Measurements from ENCODE around the gene ADGRB3. TPM values are rescaled to one million over a fixed set of nuclear protein-coding genes. Genes with fewer than 3 reads are reported as not detected.

Gene ADGRB3
- polyA plus RNA-seq, 1 experiment = 0.12 TPM

DNA sequence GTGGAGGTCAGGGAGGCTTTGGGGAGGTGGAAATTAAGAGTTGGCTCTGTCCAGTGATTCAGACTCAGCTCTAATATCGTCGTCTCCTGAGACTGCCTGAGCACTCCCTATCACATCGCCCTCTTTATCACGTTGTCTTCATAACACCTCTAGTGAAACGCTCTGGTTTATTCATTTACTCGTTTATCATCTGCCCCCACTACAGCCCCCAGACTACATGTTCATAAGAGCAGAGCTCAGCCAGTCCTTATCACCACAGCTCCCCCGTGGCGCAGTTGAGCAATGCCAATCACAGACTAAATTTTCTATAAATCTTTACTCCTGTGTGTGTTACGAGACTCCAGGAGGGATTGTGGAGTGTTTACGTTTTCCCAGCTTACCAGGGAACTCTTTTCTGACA lies 316.2 kb downstream of the ADGRB3 start:
- CTCF ChIA-PET = no interaction called here

DNA sequence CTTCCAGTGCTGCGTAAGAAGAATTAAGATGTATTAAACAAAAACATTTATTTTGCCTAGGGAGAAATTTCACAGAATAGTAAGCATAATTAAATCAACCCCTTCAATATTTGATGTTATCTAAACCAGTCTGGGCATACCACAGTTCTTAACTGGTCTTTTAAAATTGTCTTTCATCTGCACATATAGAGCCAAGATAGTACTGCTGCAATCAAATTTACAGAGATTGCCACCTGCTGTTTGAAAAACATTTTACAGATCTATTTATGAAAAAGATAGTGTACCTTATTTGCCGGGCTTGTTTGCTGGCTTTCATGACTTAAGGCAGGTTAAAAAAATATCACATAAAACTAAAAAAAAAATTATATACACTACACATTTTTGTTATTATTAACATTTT lies 323.2 kb downstream of the ADGRB3 start:
- ChIA-PET POLR2A (no interaction called here), CTCF (no interaction called here)
- H3K36me3 ChIP-seq (ENCODE audit: control insufficient read depth, insufficient read depth, low read length) = no peaks in the 10 kb centered on the region
- H3K27me3 ChIP-seq (ENCODE audit: control insufficient read depth, insufficient read depth, low read length) = no peaks in the 10 kb centered on the region
- H3K4me3 ChIP-seq (ENCODE audit: low read depth, low read length) = no peak overlapping the region
- no peak for DNase-seq (ENCODE audit: low read depth)
- TF ChIP-seq, protein P1, sequence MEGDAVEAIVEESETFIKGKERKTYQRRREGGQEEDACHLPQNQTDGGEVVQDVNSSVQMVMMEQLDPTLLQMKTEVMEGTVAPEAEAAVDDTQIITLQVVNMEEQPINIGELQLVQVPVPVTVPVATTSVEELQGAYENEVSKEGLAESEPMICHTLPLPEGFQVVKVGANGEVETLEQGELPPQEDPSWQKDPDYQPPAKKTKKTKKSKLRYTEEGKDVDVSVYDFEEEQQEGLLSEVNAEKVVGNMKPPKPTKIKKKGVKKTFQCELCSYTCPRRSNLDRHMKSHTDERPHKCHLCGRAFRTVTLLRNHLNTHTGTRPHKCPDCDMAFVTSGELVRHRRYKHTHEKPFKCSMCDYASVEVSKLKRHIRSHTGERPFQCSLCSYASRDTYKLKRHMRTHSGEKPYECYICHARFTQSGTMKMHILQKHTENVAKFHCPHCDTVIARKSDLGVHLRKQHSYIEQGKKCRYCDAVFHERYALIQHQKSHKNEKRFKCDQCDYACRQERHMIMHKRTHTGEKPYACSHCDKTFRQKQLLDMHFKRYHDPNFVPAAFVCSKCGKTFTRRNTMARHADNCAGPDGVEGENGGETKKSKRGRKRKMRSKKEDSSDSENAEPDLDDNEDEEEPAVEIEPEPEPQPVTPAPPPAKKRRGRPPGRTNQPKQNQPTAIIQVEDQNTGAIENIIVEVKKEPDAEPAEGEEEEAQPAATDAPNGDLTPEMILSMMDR (IDR thresholded peaks at IDR 0.05; ENCODE audit: insufficient read depth, low read depth, low read length) = no peak

More for the DNA sequence above, 316.2 kb downstream of the ADGRB3 start:
- Histone ChIP-seq H3K27me3 (ENCODE audit: control insufficient read depth, insufficient read depth, low read length) (no peaks in the 10 kb centered on the region), H3K36me3 (ENCODE audit: control insufficient read depth, insufficient read depth, low read length) (no peaks in the 10 kb centered on the region), H3K4me3 (ENCODE audit: low read depth, low read length) (no peak overlapping the region)
- DNase-seq (ENCODE audit: low read depth) = no peak
- TF ChIP-seq, protein P1 (IDR thresholded peaks at IDR 0.05; ENCODE audit: insufficient read depth, low read depth, low read length) = no peak
- POLR2A ChIA-PET = no interaction called here

DNA sequence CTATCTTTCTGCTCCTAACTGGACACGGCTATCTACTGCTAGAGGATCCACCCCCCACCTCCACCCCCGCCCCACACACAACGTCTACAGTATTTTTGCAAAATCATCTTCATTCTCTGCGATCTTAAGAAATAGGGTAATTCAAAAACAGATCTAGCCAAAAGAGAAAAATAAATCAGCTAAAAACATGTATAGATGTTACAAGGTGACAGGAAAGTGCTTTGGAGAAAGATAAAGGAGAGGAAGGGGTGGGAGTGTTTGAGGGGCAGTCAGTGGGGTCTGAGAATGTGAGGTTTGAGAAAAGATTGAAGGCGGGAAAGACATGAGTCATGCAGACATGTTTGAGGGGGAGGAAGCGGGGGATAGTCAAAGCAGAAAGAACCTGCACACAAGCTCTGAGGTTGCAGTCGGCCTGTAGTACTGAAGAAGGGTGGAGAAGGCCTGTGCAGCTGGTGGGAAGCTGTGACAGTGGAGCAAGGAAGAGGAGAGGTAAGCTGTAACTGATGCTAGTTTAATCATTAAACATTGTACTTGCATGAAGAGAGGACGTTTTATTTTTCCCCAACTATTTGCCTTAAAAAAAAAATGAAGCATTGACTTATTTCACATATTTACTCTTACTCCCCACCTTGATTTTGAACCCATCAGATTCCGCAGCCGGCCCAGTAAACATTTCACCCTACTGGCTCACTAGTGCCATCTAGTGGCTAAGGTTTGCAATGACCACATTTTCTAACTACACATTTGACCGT lies 332.6 kb downstream of the ADGRB3 start:
- Histone ChIP-seq H3K36me3 (ENCODE audit: control insufficient read depth, insufficient read depth, low read length) (no peaks in the 10 kb centered on the region), H3K27me3 (ENCODE audit: control insufficient read depth, insufficient read depth, low read length) (no peaks in the 10 kb centered on the region), H3K4me3 (ENCODE audit: low read depth, low read length) (no peak overlapping the region)
- ChIA-PET POLR2A (interaction anchor here (0.6 to 0.7 kb wide), 2 partner anchors 147 to 1198 kb away, joined by 4 to 6 read pairs; no protein-coding TSS in a partner anchor), CTCF (interaction anchor here (0.6 to 1.6 kb wide), 7 partner anchors 8 to 130 kb away, joined by 3 to 6 read pairs (median 4); no protein-coding TSS in a partner anchor)
- no peak for DNase-seq (ENCODE audit: low read depth)
- TF ChIP-seq, protein P1 (IDR thresholded peaks at IDR 0.05; ENCODE audit: insufficient read depth, low read depth, low read length) = peak; percentile 91

DNA sequence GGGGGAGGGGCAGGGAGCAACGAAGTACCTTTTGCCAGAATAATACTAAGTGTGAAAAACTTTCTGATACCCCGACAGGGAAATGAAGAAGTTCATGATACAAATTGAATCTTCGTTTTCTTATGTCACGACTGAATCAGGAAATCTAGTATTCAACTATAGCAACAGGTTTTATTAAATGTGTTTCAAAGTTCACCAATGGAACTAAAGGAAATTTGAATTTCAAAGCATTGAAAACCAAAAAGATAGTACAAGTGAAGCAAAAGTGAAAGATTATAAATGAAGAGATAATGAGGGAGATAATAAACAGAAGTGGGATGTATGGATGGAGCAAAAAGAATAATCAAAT lies 333.2 kb downstream of the ADGRB3 start:
- no peaks in the 10 kb centered on the region for H3K36me3 ChIP-seq (ENCODE audit: control insufficient read depth, insufficient read depth, low read length)
- DNase-seq (ENCODE audit: low read depth) = no peak
- CTCF ChIA-PET = interaction anchor here (0.6 to 1.6 kb wide), 3 partner anchors 10 to 20 kb away, joined by 3 to 5 read pairs (median 4); no protein-coding TSS in a partner anchor
- POLR2A ChIA-PET = no interaction called here
- TF ChIP-seq, protein P1 (IDR thresholded peaks at IDR 0.05; ENCODE audit: insufficient read depth, low read depth, low read length) = no peak
- no peak overlapping the region for H3K4me3 ChIP-seq (ENCODE audit: low read depth, low read length)
- H3K27me3 ChIP-seq (ENCODE audit: control insufficient read depth, insufficient read depth, low read length) = no peaks in the 10 kb centered on the region

DNA sequence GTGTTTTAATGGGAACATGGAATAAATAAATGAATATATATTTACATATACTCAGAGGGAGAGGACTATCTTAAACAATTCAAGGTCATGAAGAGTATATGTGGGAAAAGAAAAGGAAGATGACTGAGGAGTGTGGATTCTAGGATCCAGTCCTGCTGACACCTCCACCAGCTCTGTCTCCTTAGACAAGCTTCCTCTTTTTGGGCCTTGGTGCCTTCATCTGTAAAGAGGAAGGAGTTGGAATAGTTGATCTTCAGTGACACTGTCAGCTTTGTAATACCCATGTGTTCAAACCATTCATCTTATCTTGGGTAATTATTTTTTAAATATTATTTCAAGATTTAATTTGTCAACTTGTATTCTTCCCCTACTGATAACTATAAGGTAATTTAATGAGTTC lies 338.0 kb downstream of the ADGRB3 start:
- ChIA-PET POLR2A (no interaction called here), CTCF (interaction anchor here (1.3 kb wide), 1 partner anchor 27 kb away, joined by 3 read pairs; no protein-coding TSS in a partner anchor)
- Histone ChIP-seq H3K4me3 (ENCODE audit: low read depth, low read length) (no peak overlapping the region), H3K36me3 (ENCODE audit: control insufficient read depth, insufficient read depth, low read length) (no peaks in the 10 kb centered on the region), H3K27me3 (ENCODE audit: control insufficient read depth, insufficient read depth, low read length) (no peaks in the 10 kb centered on the region)
- TF ChIP-seq, protein P1 (IDR thresholded peaks at IDR 0.05; ENCODE audit: insufficient read depth, low read depth, low read length) = no peak
- DNase-seq (ENCODE audit: low read depth) = no peak
